HG03558 (cell line): ENCODE measurements around the gene TMEM254.
"Not testable (repeated sequence)": the region's sequence is repeated elsewhere in the genome, so short reads cannot be mapped to it uniquely, and the experiment has no call there.

ENCODE experiments used
- ATAC-seq: cut with Tn5 transposase; IDR thresholded peaks from one replicate; pipeline ENCODE4 v1.9.1; 2021; ENCODE audit warnings: moderate number of reproducible peaks; ENCODE audit not compliant: unreplicated experiment; ENCODE audit errors: extremely low read depth

Gene TMEM254

DNA sequence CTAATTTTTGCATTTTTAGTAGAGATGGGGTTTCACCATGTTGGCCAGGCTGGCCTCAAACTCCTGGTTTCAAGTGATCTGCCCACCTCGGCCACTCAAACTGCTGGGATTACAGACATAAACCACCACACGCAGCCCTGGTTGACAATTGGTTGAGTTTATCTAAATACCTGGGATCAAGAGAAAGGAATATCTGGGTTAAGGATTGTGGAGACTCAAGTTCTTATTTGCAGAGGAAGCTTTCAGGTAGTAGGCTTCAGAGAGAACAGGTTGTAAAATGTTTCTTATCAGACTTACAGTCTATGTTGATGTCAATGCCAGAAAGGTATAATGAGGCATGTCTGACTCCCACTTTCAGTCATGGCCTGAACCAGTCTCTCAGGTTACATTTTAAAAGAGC is 5.9 kb upstream of the TMEM254 start:
- ATAC-seq = no peak

DNA sequence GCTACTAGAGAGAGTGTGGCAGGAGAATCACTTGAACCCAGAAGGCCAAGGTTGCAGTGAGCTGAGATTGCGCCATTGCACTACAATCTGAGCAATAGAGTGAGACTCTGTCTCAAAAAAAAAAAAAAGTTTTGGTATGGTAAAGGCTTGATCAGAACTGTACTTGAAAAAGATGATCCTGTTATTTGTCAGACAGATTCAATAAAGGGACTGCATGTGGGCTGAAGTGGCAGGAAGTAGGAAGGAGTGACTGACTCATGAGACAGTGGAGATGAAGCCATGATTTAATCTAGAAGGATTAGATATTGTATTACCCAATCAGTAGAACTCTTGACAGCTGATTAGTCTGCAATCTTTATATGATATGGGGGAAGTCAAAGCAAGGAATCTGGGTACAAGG is 2.7 kb upstream of the TMEM254 start:
- no peak for ATAC-seq

DNA sequence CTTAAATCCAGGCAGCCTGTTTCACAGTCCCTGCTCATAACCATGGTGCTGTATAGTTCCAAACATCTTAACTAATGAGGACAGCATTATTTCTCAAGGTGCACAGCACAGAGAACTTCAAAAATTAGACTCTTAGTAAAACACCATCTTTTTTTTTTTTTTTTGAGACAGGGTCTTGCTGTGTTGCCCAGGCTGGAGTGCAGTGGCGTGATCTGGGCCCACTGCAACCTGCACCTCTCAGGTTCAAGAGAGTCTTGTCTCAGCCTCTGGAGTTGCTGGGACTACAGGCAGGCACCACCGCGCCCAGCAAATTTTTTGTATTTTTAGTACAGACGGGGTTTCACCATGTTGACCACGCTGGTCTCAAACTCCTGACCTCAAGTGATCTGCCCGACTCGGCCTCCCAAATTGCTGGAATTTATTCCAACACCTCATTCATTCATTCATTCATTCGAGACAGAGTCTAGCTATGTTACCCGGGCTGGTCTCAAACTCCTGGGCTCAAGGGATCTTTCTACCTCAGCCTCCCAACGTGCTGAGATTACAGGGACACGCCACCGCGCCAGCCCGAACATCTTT is 507 bp upstream of the TMEM254 start:
- ATAC-seq = no peak

DNA sequence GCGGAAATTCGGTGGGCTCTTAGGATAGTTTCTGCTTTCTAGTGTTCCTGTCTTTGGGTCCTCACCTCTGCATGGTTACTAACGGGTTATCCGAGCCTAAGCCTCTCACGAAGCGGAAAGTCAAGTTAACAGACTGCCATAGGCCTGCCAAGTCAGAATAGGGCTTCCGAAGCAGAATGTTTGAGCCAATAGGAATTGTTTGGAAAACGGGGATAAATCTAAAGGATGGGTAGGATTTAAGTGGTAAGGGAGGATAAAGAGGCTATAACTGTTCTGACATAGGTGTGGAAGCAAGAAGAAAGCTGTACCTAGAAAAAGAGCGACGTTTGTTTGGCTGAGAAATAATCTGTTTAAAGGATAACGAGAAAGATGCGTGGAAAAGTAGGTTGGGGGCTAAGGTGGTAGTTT is 851 bp downstream of the TMEM254 start:
- ATAC-seq = no peak

DNA sequence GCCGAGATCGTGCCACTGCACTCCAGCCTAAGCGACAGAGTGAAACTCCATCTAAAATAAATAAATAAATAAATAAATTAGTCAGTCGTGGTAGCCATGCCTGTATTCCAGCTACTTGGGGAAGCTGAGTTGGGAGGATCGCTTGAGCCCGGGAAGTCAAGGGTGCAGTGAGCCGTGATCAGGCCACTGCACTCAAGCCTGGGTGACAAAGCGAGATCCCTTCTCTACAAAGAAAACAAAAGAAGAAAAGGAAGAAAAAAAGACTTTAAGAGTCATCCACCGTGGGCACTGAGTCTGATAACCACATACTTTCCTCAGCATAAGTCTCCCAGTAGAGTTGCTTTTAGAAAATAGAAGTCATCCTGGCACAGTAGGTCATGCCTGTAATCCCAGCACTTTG is 2.6 kb downstream of the TMEM254 start:
- no peak for ATAC-seq

DNA sequence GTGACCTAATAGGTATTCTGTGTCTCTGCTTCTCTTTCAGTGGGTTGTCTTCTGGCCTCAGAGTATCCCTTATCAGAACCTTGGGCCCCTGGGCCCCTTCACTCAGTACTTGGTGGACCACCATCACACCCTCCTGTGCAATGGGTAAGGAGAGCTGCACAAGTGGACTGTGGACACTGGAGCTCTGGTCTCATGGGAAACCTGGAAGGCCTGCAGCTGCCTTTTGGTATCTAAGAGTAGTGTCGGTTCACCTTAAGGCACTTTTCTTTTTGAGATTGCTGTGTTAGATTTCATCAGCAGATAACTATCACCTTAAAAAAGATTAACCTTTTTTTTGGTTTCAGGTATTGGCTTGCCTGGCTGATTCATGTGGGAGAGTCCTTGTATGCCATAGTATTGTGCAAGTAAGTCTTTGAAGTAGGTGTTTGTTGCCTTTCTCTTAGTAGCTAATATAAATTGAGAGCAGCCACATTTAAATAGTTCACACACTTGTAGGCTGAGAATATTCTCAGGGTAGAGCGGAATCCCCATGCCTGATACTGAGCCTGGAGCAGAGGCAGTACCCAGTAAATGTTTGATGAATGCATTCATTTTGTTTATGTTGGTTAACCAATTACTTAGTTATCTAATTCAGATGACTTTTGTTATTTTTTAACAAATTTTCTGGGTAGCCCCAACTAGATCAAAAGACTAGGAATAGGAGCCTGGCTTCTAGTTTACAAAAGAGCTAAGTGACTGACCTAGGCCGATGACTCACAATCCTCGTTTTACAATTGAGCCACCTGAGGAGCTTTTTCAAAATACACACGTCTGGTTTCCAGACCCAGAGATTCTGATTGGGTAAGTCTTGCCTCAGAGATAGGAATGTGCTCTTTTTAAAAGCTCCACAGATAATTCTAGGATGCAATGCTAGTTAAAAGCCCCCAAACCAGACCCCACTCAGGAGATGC is 3.6 kb downstream of the TMEM254 start:
- no peak for ATAC-seq

DNA sequence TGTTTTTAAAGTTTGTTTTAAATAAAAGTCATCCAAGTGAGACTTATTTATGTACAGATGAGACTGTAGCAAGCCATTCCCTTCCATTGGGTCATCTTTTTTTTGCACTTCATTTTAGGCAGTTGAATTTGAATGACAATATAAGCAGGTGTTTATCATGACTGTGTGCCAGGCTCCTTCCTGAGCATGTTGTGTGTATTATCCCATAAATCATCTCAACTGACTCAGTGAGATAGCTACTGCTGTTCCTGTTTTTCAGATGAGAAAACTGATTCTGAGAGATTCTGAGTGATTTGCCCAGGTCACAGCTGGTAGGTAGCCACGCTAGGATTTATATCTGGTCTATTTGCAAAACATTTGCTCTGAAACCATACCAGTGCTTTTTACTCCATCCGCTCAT is 11.7 kb downstream of the TMEM254 start:
- ATAC-seq = no peak

DNA sequence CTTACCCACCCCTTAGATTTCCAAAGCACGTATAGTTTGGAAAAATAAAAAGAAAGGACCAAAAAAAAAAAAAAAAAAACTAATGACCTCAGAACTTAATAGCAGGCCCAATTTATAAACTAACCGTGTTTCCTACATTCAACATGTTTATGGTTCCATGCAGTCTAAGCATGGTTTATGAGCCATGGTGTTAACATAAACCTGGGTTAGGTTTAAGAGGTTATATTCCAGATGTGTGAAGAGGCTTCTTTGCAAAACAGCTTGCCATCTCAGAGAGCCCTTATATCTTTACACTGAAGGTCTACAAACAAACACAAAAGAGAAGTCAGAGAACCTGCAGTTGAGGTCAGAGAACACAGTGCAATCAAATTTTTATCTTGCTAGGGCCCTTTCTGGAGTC is 15.8 kb downstream of the TMEM254 start:
- ATAC-seq = no peak

DNA sequence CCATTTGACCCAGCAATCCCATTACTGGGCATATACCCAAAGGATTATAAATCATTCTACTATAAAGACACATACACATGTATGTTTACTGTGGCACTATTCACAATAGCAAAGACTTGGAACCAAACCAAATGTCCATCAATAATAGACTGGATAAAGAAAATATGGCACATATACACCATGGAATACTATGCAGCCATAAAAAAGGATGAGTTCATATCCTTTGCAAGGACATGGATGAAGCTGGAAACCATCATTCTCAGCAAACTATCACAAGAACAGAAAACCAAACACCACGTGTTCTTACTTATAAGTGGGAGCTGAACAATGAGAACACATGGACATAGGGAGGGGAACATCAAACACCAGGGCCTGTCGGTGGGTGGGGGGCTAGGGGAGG is 19.8 kb downstream of the TMEM254 start:
- ATAC-seq = not testable (repeated sequence)

DNA sequence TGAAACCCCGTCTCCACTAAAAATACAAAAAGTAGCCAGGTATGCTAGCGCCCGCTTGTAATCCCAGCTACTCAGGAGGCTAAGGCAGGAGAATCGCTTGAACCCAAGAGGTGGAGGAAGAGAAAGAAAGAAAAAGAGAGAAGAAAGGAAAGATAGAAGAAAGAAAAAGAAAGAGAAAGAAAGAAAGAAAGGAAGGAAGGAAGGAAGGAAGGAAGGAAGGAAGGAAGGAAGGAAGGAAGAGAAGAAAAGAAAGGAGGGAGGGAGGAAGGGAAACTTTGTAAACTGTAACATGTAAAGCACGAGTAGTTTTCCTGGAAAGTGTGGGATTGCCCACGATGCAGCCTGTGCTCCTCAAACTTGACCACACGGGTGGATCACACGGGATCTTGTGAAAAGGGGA is 20.8 kb downstream of the TMEM254 start:
- not testable (repeated sequence) for ATAC-seq

DNA sequence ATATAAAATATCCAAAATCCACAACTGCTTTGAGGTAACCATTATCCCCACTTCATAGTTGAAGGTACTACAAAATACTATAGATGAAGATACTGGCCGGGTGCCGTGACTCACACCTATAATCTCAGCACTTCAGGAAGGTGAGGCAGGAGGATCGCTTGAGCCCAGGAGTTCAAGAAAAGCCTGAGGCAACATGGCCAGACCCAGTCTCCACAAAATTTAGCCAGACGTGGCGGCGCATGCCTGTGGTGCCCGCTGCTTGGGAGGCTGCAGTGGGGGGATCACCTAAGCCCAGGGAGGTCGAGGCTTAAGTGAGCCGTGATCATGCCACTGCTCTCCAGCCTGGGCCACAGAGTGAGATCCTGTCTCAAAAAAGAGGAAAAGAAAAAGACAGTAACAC is 21.7 kb downstream of the TMEM254 start:
- no peak for ATAC-seq

DNA sequence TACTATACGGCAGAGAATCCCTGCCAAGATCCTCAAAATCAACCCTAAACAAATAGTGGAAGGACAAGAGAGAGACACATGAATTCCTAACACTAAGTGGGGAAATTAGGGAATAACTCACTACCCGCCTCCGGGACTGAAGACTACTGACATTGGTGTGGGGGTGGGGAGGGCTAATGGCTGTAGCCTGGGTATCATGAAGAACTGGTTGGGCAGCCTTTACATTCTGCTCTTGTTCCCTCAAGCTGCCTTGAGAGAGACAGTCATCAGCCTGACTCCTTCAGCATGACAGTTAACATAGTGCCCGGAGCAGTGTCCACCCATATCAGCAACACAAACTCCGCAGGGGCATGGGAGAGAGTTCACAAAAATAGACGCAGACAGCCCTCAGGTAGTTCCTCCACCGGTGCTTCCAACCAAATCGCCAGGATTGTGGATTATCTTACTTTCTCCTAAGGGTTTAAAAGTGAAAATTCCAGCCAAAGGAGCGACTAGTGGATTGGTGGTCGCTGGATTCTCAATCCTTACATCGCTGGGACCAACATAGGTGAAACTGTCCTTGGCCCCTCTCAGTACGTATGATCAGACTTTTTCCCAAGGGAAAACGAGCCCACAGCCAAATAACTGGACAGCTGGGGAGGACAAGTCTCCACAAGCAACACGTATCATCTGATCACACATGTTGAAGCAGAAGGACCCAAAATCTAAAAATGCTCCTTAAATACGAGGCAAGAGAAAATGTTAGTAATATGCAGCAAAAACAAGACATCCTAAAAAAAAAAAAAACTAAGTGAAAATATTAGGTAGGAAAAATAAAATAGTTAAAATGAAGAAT is 22.6 kb downstream of the TMEM254 start:
- ATAC-seq = no peak

DNA sequence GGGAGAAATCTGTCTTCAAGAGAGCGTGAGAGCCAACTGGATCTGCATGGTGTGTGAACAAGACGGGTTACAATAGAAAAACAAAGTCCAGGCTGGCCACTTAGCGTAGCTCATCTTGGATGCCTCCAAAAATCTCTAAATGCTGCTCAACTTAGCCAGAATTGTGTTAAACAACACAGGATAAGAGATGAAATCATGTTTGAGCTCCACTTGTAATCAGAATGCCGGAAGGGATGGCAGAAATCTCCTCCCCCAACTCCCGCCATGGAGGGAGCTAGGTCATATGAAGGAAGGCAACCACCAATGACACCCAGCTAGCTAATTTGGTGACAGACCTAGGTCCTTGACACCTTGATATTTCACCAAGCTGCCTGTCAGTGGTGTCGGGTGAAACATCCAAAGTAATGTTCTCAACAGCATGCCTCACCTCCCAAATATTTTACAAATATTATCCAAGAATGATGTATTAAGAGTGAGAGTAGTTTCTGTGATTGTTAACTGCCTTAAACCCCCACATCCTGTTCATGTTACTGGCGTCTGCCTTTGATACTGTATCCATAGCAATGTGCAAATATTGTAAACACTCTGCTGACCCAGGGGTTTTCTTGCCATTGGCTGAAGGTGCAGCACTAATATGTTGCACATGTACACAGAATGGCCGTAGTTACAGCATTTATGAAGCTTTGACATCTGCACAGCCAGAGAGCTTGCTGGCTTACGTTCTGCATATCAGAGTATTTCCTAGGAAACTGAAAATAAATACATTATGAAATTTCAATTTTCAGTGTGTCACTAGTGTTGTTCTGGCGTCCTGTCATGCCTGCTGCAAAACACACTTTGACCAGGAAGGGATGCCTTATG is 25.8 kb downstream of the TMEM254 start:
- ATAC-seq = no peak

DNA sequence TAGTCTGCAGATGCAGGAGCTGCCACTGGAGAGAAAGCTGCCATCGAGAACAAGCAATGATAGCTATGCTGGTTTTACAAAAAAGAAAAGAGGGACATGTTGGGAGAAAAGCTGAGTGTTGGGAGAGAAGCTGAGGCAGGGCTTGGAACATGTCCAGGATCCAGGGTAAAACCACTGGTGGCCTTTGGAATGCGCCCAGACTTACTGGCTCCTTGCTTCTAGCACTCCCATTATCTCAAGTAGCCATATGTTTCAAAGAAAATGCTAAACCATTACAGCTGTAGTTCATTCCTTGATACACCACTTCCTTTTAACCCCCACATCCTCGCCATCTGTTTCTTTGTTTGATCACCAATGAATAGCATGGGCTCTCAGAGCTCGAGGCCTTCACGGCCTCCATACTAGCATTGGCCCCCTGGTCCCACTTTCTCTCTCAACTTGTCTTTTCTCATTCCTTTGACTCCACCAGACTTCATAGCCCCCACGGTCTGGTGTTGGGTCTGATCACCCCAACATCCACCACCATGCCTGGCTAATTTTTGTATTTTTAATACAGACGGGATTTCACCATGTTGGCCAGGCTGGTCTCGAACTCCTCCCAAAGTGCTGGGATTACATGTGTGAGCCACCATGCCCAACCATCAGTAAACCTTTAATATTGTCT is 30.2 kb downstream of the TMEM254 start:
- no peak for ATAC-seq

DNA sequence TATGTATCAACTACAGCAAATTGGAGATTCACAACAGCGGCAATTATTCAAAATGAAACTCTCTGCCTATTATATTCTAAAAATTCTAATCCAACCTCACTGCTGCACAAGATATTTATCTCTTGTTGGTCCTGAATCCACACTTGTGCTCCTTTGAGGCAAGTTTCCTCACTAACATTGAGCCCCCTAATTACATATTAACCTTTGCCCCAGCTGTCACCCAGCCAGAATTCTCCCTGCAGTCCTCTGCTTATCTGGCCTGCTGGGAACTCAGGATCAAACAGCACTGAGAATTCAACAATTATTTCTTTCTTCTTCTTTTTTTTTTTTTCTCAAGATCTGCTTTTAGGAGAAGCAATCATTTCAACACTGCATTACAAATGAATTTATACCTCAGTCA is 32.5 kb downstream of the TMEM254 start:
- ATAC-seq = no peak

DNA sequence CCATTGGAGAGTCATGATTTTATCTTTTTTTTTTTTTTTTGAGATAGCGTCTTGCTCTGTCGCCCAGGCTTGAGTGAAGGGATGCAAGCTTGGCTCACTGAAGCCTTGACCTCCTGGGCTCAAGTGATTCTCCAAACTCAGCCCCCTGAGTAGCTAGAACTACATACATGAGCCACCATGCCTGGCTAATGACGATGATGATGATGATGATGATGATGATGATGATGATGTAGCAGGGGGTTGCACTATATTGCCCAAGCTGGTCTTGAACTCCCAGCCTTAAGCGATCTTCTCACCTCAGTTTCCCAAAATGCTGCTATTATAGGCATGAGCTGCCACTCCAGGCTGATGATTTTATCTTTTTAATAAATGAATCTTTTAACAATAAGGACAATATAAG is 40.2 kb downstream of the TMEM254 start:
- no peak for ATAC-seq

DNA sequence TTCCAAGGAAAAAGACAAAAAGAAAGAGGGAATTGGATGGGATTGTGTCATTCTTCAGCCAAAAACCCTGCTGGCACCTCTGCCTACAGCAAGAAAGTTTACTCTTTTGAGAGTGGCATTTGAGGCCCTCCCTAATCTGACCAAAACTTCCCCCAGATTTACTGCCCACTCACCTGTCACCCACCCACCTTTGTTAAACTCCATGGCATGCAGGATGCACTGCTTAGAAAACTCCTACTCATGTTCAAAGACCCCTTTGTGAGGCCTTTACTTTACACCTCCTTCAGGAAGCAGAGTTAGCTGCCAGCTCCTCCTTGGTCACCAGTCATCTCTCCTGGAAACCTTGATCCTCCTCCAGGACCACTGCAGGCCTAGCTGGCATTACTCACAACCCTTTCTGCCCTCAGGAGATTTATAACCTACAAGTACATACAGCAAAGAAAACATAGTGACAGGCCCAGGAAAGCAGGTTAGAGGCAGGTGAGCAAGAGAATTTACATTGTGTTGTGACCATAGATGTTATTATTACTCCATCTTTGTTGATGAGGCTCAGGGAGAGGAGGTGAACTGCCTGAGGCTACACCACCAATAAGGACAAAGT is 43.7 kb downstream of the TMEM254 start:
- no peak for ATAC-seq

DNA sequence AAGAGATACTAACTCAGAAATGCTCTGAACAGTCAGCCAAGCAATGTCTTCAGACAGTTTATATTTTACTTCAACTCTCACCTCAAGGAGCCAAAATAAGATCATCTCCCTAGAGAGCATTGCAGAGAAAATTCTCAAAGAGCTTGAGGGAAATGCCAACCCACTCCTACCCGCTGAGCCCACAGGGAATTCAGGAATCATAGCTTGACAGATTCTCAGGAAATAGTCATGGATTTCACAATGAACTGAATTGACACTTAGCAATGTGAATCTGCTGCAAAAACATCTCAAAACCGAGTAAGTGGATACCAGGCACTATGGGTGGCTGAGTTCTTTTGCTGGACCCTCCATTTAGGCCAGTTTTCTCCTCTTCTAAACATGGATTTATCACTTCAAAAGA is 44.3 kb downstream of the TMEM254 start:
- ATAC-seq = no peak

DNA sequence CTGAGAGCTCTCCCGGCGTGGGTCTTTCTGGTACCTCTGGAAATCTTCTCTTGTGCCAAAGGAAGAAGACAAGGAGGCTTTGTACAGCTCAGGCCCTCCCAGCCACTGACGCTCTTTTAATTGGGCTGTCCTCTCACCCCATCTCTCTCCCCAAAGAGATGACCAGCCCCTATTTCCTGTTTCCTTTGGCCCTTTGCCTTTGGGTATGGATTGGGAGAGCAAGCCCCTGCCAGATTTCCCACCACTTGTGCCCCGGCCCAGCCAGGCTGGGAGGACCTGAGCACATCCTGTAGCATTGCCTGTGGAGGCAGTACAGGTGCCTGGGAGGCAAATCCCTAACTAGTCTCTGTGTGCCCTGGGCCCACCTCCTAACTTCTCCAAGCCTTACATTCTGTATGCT is 48.4 kb downstream of the TMEM254 start:
- ATAC-seq = no peak
